Endodermal cell (in vitro differentiated cells): ENCODE data around the gene CRYBG3. TPM values are rescaled to one million over a fixed set of nuclear protein-coding genes. Genes with fewer than 3 reads are reported as not detected.

Experiments
- DNase-seq: peaks from one replicate; pipeline ENCODE4 v3.0.0-alpha.2; 2017
- H3K27ac ChIP-seq: 2 replicates; pipeline ENCODE4 v1.5.1; 2013; ENCODE audit warnings: mild to moderate bottlenecking, low read depth, low read length, moderate library complexity
- H3K27me3 ChIP-seq: 2 replicates; pipeline ENCODE4 v1.6.1; 2013; ENCODE audit warnings: mild to moderate bottlenecking, low read length, moderate library complexity; ENCODE audit not compliant: insufficient read depth, control insufficient read depth, poor library complexity, severe bottlenecking
- H3K36me3 ChIP-seq: 2 replicates; pipeline ENCODE4 v1.7.0; 2013; ENCODE audit warnings: mild to moderate bottlenecking, low read length, moderate library complexity; ENCODE audit not compliant: control insufficient read depth, insufficient read depth
- H3K4me1 ChIP-seq: one replicate; pipeline ENCODE4 v1.7.0; 2013; ENCODE audit warnings: low read length; ENCODE audit not compliant: control insufficient read depth, insufficient read depth
- H3K4me3 ChIP-seq: 2 replicates; pipeline ENCODE4 v1.5.1; 2013; ENCODE audit warnings: mild to moderate bottlenecking, low read length, moderate library complexity
- H3K9ac ChIP-seq: 2 replicates; pipeline ENCODE4 v1.6.1; 2013; ENCODE audit warnings: mild to moderate bottlenecking, low read length, moderate library complexity; ENCODE audit not compliant: poor library complexity, severe bottlenecking; ENCODE audit errors: extremely low read depth
- H3K9me3 ChIP-seq: 2 replicates; pipeline ENCODE4 v1.6.1; 2013; ENCODE audit warnings: mild to moderate bottlenecking, low read length, moderate library complexity; ENCODE audit not compliant: control insufficient read depth
- H3K27ac Mint-ChIP-seq: 2 replicates; pipeline ENCODE4 v1.8.0; 2020; ENCODE audit warnings: mixed read lengths
- H3K27me3 Mint-ChIP-seq: 2 replicates; pipeline ENCODE4 v1.8.0; 2021; ENCODE audit warnings: mild to moderate bottlenecking, mixed read lengths; ENCODE audit not compliant: insufficient read depth
- H3K36me3 Mint-ChIP-seq: 2 replicates; pipeline ENCODE4 v1.8.0; 2020; ENCODE audit warnings: low read depth, mixed read lengths
- H3K4me1 Mint-ChIP-seq: 2 replicates; pipeline ENCODE4 v1.8.0; 2020; ENCODE audit warnings: mixed read lengths
- H3K4me3 Mint-ChIP-seq: 2 replicates; pipeline ENCODE4 v1.8.0; 2020; ENCODE audit warnings: mild to moderate bottlenecking, moderate library complexity, mixed read lengths
- H3K9me3 Mint-ChIP-seq: 2 replicates; pipeline ENCODE4 v1.8.0; 2020; ENCODE audit warnings: mild to moderate bottlenecking, mixed read lengths
- CTCF ChIP-seq: fragments of 200-600 bp; sonication (generic); conservative IDR thresholded peaks from 2 replicates; pipeline ENCODE4 v1.5.0; 2021; ENCODE audit warnings: antibody characterized with exemption, mild to moderate bottlenecking
- WGBS, 2 experiments: methylation state at CpG; one replicate each; pipeline versions ENCODE4 v1.1.5 to v1.1.7; 2013; ENCODE audit warnings: missing lambda C conversion rate in 2 of 2, mixed read lengths in 1 of 2; ENCODE audit not compliant: insufficient coverage in 1 of 2, insufficient read length in 1 of 2; 5-methylcytosine and 5-hydroxymethylcytosine counted together
- total RNA-seq, 2 donors: library from RNA; stranded (reverse); fragmentation: NEBNext Ultra II Directional in 1 of 2; extraction: Animal tissue kit (Norgen Biotek cat#: 25700) in 1 of 2; gene quantifications; 2 replicates in 1 of 2; 3 replicates in 1 of 2; pipeline ENCODE4 v1.2.1, GENCODE V29; 2021

Gene CRYBG3
- total RNA-seq, 2 donors from 2014 or later = 9.7 to 10.8 TPM

- Histone ChIP-seq H3K9me3 (no peaks in the 10 kb centered on the region), H3K36me3 (no peaks in the 10 kb centered on the region), H3K27ac (no peak overlapping the region), H3K9ac (no peak overlapping the region), H3K4me1 (no peaks in the 10 kb centered on the region), H3K27me3 (no peaks in the 10 kb centered on the region), H3K4me3 (no peak overlapping the region)
- Mint-ChIP-seq H3K4me3 (no peak overlapping the region), H3K4me1 (no peaks in the 10 kb centered on the region), H3K36me3 (no peaks in the 10 kb centered on the region), H3K27me3 (no peaks in the 10 kb centered on the region), H3K27ac (no peak overlapping the region), H3K9me3 (no peaks in the 10 kb centered on the region)
- no peak for DNase-seq
- WGBS, 2 experiments = 66% methylated on average over 2 of the region's 2 CpGs; no CpG with 5 or more reads in 1 of the 2 experiments
- TF ChIP-seq CTCF = no peak
Observed at GRCh38 chr3:97810779-97811390, 10.9 kb upstream of the CRYBG3 start.

- 0% methylated on average over 1 of the region's 1 CpG for WGBS, 2 experiments
- Mint-ChIP-seq H3K9me3 (no peaks in the 10 kb centered on the region), H3K36me3 (no peaks in the 10 kb centered on the region)
Observed at GRCh38 chr3:97815149-97815917, 6.5 kb upstream of the CRYBG3 start.

GRCh38 chr3:97816811-97817210, 5.0 kb upstream of the CRYBG3 start:
- H3K4me1 ChIP-seq = peaks cover 5% of the 10 kb centered on the region
- H3K4me3 Mint-ChIP-seq = no peak overlapping the region
- no peaks in the 10 kb centered on the region for H3K4me1 Mint-ChIP-seq
- DNase-seq = no peak
- H3K9ac ChIP-seq = no peak overlapping the region
- peaks cover 12% of the 10 kb centered on the region for H3K27me3 Mint-ChIP-seq
- no peak for TF ChIP-seq CTCF
- no peak overlapping the region for H3K27ac Mint-ChIP-seq
- no peaks in the 10 kb centered on the region for H3K9me3 Mint-ChIP-seq
- no peak overlapping the region for H3K27ac ChIP-seq
- H3K9me3 ChIP-seq = no peaks in the 10 kb centered on the region
- WGBS, 2 experiments = 86% methylated on average over 2 of the region's 2 CpGs; no CpG with 5 or more reads in 1 of the 2 experiments
- peaks cover 16% of the 10 kb centered on the region for H3K27me3 ChIP-seq
- H3K36me3 ChIP-seq = no peaks in the 10 kb centered on the region
- H3K4me3 ChIP-seq = no peak overlapping the region
- no peaks in the 10 kb centered on the region for H3K36me3 Mint-ChIP-seq

More at GRCh38 chr3:97815149-97815917, 6.5 kb upstream of the CRYBG3 start:
- no peaks in the 10 kb centered on the region for H3K9me3 ChIP-seq
- H3K4me1 ChIP-seq = peaks cover 5% of the 10 kb centered on the region
- no peak overlapping the region for H3K4me3 ChIP-seq
- no peak for DNase-seq
- no peak for TF ChIP-seq CTCF
- Mint-ChIP-seq H3K4me3 (no peak overlapping the region), H3K27me3 (peaks cover 3% of the 10 kb centered on the region), H3K27ac (no peak overlapping the region), H3K4me1 (no peaks in the 10 kb centered on the region)
- no peak overlapping the region for H3K27ac ChIP-seq
- no peak overlapping the region for H3K9ac ChIP-seq
- H3K27me3 ChIP-seq = peaks cover 3% of the 10 kb centered on the region
- no peaks in the 10 kb centered on the region for H3K36me3 ChIP-seq
